GM15510 (cell line): ENCODE results near the gene CLSTN2.

Experiments used
- POLR2A ChIP-seq: IDR thresholded peaks from 3 replicates; pipeline ENCODE4 v1.6.1; 2011; ENCODE audit warnings: borderline replicate concordance; ENCODE audit not compliant: insufficient read length; ENCODE audit errors: extremely low read depth

Gene CLSTN2

DNA sequence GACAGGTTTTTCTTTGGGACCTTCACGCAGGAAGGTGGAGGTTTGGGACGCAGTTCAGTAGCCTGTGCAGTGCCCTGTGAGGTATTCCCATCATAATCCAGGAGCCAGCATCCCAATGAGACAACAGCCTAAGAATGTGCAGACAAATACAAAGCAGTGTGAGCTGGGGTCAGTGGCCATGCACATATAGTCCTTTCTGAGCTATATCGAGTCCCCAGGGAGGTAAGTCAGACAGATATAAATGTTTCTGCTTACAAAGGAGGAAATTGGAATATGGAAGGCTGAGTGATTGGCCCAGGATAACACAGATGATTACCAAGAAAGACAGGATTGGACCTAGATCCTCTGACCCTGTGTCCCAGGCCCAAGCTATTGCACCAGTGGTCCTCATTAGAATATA, 526.3 kb downstream of the CLSTN2 start:
- no peak for TF ChIP-seq POLR2A

DNA sequence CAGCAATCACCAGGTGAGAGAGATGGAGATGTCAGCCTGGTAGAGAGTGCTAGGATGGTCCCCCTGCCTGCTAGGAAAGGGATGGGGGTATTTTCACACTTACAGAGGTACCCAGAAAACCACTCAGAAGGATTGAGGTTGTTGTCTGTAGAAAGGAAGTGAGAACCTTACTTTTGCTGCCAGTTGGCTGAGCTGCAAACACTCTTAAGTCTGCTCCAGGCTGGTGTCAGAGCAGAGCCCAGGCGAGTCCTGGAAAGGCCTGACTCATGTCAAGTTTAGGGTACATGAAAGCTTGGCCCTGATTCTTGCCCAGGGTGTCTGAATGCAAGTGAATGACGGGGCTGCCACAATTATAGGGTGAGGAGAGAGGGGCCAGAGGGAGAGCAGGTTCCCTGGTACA, 528.4 kb downstream of the CLSTN2 start:
- no peak for TF ChIP-seq POLR2A

DNA sequence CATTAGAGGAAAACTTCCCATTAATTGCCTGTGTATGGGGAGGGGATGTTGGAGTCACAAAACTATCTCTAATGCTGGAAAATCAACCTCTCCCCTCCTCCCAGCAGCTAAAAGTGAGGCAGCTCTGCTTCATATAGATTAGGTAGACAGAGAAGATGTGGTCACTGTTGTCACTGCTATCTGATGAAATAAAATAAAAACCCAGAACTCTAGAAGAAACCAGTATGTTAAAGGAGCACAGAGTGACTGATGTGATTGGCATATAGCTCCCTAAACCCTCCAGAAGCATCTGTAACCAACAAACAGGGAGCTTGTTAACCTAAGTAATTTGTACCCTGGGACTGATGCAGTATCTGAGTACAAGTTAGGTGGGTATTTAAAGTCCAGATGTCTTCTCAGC, 531.0 kb downstream of the CLSTN2 start:
- TF ChIP-seq POLR2A, result no peak

DNA sequence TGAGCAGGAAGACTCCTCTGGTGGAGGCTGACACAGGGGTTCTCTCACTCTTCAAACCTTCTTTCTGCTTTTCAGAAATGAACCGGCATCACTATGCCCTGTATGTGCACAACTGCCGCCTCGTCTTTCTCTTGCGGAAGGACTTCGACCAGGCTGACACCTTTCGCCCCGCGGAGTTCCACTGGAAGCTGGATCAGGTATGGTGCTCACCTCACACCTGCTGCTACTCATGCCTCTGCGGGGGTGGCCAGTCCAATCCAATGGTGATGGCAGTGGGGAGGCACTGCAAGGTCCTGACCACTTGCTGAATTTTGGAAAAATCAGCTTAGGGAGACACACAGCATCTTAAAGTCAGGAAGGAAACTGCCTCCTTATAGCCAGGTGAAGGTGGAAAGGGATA, 531.5 kb downstream of the CLSTN2 start:
- TF ChIP-seq POLR2A, result no peak

DNA sequence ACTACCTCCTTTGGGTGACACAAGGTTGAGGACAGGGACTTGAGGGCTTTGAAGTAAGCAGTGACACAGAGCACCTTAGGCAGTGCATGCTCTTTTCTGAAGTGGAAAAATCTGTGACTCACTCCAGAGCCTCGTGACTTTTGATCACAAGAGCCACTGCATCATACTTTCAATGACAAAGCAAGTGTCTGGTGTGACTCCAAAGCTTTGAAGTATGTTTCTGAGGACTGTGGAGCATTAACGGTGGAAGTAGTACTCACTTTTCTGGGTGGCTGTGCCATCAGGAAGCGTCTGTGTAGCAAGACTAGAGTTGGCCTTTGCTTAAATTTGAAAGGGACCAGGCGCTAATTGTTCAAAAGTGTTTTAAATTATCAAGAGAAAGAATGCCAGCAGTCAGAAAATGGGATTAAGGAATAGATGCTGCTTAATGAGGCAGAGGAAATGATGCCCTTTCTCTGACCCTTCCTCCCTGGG, 532.2 kb downstream of the CLSTN2 start:
- no peak for TF ChIP-seq POLR2A

DNA sequence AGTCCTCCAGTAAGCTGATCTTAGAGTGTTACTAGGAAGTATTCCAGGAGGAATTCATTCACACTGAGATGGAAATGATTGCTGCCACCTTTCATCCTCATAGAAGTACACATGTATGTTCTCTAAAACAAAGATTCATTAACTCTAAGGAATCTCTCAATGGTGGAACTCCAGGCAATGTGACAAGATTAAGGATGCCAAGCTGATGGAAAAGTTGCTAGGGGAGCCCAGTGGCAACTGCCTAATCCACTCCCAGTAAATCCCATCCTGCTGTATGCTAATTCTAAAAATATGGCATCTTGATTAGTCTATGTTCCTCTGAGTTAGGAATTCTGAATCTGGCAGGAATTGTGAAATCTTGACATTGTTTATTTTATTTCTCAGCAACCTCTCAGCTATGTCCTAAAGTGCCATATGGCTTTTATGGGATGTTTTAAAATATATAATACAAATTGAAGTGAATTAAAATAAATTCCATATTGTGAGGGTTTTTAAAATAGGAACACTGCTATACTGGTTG, 532.9 kb downstream of the CLSTN2 start:
- TF ChIP-seq POLR2A, result no peak

DNA sequence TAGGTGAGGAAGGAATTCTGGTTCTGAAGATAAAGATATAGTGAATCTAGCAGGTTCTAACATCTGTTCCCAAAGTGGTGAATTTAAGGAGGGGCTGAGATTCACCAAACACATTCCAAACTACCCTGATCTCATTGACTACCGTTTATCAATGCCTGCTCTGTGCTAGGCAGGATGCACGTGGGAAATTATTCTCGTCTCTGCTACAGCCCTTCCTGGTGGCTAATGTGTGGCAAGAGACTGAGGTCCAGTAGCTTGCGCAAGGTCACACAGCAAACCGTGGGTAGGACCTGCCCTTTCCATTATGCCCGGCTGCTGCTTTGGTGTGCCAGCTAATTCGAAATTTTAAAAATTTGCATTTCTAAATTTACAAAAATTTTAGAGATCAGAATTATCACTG, 533.4 kb downstream of the CLSTN2 start:
- TF ChIP-seq POLR2A, result no peak

DNA sequence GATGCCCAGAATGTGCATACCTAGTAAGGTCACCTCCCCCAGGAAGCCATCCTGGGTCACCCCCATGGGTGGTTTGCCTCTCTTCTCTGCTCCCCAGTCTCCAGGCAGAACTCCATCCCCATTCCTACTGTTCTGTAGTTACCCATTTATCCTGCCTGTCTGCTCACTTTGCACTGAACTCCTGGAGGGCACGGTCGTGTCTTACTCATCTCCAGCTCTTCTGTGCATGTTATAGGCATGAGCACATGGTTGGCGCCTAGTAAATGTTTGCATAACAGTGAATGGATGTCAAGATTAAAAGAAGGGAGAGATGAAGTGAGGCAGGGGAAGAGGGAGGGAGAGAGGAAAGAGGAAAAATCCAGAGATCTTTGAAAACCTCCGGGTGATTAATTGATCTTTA, 534.5 kb downstream of the CLSTN2 start:
- no peak for TF ChIP-seq POLR2A

DNA sequence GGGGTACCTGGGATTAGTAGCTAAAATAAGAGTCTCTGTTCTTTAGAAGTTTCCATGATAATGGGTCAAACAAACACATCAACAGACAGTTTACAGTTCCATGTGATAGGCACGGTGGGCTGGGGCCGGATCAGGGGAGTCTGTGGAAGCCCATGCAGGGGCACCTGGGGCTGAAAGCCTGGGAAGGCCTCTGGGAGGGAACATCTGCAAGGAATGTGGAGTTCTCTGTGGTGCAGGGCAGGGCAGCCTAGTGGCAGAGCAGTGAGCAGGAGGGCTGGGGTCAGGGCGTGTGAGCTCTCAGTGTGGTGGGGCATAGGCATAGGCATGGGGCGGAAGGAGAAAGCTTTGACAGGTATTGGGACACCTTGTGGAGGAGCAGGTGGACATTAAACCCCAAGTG, 535.2 kb downstream of the CLSTN2 start:
- TF ChIP-seq POLR2A, result no peak

DNA sequence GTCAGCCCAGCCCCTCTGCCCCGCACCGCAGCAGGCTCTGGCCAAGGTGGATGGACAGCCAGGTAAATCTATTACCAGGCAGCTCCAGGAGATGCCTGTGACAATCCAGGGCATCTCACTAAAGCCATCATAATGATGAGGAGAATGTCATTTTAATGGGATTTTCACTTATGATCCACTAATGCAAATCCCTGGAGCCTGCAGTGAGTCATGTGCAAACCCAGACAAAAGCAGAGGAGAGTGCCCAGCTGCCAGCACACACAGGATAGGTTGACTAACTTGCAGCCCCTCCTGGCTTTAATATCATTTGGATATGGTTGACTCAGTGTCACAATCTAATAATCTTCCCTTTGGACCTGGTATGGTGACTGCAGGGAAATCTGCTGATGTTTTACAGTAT, 536.0 kb downstream of the CLSTN2 start:
- TF ChIP-seq POLR2A, result no peak

DNA sequence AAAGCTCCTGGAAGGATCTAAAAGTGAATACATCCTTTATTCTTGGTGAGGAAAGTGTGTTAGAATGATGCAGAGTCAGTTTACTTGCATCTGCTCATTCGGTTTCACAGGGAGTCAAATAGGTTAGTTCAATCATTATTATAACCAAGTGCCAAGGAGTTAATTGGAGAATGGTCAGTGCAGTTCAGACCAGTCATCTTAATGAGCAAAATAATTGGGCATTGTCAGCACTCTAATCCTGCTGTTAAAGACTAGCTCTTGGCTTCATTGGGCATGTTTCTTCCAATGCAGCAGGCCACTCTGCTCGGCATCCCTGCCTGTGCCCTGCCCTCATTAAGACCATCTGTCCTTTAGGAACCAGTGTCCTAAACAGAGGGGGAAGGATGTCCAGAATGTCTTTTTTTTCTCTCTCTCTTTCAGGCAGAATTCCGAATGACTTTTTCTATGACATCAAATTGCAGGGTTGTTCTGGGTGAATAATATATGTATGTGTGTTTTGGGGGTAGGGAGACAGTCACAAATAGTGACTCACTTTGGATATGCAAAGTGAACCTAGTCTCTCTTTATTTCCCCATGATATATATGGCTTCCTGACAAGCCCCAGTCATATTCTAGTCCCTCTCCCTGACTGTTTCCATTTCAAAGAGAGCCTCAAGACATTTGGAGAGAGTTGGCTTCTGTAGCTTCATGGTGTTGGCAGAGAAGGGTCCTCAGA, 537.5 kb downstream of the CLSTN2 start:
- no peak for TF ChIP-seq POLR2A

DNA sequence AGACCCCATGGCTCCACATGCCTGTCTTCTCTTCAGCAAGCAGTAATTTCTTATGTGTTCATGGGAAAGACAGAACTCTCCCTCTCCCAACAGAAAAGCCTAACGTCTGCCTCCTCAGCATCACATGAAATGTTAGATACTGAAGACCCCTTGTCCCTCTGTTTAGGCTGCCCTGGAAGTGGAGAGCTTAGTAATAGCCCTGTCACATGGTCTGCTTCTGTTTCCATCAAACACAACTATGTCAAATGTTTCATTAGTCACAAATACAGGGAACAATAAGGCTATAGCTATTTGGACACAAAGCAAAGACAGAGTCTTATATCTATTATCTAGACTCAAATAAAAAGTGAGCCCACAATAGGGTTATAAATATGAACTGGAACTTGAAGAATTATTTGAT, 552.6 kb downstream of the CLSTN2 start:
- TF ChIP-seq POLR2A, result no peak

DNA sequence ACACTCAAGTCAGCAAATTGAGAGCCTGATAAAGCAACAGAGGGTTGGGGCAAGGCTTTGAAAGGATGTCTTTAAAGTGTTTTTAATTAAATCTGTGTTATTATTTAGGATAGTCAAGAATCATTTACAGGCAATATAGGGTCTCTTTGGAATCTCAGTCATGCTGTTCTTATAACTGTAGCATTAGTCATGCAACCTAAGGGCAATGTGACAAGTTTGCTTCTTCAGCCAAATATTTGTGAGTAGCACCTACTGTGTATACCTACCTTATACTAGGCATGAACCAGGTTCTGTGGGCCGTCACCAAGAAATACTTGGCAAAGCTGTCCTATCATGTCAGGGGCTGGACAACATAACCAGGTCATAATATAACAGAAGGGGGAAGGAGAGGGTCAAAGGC, 558.3 kb downstream of the CLSTN2 start:
- no peak for TF ChIP-seq POLR2A

DNA sequence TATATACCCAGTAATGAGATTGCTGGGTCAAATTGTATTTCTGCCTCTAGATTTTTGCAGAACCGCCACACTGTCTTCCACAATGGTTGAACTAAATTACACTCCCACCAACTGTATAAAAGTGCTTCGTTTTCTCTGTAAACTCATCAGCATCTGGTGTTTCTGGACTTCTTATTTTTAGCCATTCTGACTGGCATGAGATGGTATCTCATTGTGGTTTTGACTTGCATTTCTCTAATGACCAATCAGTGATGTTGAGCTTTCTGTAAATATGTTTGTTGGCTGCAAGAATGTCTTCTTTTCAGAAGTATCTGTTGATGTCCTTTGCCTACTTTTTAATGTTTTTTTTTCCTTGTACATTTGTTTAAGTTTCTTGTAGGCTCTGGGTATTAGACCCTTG, 560.0 kb downstream of the CLSTN2 start:
- TF ChIP-seq POLR2A, result no peak

DNA sequence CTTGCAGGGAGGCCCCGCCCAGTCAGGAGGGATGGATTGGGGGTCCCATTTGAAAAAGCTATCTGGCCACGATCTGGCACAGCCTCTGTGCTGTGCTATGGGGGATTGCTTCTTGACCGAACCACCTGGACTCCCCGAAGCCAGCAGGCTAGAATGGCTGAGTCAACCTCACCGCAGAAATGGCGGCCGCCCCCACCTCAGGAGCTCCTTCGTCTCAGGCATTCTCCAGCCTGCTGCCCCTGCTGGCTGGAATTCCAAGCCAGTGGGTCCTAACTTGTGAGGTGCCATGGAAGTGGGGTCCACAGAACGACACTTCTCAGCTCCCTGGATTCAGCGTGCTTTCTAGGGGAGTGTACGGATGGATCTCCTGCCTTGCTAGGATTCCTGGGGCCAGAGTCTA, 562.3 kb downstream of the CLSTN2 start:
- no peak for TF ChIP-seq POLR2A

DNA sequence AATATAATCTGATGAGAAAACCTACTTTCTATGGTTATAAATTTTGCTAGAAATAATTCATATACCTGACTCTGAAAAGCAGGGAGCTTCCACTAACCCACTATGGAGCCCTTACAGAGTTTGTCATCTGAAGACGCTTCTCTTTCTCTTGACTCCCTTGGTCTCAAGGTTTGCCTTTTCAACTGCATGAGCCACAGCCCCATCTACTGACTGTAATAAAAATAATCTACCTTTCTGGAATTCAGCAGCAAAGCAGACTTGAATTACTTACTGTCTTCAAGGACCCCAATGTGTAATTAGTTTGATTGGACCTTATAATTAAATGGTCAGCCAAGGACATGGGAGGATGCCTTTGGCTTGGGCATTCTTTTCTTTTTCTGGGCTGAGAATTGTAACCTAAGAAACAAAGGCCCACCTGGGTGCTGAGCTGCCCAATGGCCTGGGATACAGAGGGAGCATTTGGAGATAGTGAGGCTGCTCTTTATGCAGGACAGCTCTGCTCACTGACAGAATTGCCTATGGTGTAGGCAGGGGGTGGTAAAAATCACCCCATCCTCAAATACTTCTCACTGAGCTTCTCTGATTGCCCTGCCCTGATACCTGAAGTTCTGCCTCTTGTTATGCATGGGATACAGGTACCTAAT, 564.3 kb downstream of the CLSTN2 start:
- no peak for TF ChIP-seq POLR2A
